GM19438 (cell line): ENCODE results near the gene ERI3.

Experiments
- ATAC-seq: cut with Tn5 transposase; IDR thresholded peaks from one replicate; pipeline ENCODE4 v1.9.1; 2021; ENCODE audit warnings: low read depth; ENCODE audit not compliant: unreplicated experiment

Gene ERI3

DNA sequence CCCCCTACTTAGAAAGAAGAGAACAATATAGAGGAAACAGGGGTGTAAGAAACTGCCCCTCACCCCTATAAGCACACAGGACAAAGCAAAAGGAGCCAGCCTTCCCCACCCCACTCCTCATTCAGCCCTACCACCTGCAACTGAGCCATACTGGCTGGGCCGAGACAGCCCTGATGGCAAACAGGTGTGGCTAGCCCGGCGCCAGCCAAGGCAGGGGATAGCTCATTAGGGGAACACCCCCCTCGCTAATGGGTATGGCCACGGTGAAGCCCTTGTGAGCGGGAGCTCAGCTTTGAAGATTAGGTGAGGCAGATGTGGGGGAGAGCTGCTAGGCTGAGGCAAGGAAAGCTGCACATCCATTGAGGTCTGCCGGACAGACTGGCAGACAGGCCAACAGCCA, 65.5 kb downstream of the ERI3 start:
- ATAC-seq, result no peak

DNA sequence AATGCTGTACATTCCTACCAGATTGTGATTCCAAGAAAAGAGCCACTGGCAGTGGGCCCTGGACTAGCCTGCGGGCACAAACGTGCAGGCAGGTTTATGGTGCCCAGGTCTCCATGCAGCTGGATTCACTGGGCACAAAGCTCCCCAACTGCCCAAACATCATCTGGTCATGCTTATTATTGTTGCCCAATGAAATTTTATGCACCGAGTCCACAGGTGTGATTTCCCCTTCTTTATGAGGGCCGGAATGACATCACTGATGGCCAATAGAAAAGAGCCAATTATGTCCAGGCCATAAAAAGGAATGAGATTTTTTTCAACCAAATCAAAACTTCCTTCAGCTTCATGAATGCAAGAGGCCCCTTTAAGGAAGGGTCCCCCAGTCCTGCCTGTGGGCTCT, 66.2 kb downstream of the ERI3 start:
- ATAC-seq, result no peak

DNA sequence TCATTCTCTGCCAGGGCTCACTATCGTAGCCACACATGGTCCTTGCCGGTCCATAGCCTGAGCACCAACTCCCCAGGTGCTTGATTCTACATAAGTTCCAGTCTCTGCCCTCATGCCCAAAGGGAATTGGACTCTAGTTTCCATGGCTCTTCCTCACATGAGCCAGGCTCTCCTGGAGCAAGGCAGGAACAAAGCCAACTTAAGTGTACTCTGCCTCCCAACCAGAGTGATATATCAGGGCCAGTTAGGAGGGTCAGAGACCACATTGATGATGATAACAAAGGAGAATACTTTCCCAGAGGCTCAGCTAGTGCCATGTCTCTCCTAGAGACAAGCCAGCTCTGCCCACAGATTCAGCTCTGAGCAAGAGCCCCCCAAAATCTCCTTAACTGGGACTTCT, 70.9 kb downstream of the ERI3 start:
- ATAC-seq, result no peak

DNA sequence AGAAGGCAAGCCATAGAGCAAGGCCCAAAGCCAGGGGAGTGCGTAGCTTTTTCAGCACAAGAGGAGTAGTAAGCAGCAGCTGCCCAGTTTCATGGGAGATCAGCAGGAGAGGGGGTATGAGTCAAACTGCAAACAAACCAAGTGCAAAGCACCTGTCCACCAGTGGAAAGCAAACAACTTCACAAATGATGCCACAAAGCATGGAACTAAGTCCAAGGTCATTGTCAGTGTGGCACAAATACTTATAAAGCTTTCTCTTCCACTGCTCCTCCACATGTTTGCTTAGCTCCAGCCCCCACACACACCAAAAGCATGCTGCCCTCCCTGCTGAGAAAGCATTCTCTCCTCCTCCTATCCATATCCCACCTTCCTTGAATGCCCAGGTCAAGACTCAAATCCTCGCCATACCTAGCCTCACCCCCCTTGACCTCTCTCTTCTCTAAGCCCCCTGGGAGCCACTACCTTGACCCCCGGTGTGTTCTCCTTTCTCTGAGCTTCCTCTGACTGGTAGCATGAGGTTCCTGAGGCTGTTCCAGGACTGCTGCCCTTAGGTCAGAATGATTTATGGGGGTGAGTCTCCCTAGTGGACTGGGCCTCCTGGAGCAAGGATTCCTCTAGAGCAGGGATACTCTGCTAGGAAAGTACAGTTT, 71.4 kb downstream of the ERI3 start:
- ATAC-seq, result no peak

DNA sequence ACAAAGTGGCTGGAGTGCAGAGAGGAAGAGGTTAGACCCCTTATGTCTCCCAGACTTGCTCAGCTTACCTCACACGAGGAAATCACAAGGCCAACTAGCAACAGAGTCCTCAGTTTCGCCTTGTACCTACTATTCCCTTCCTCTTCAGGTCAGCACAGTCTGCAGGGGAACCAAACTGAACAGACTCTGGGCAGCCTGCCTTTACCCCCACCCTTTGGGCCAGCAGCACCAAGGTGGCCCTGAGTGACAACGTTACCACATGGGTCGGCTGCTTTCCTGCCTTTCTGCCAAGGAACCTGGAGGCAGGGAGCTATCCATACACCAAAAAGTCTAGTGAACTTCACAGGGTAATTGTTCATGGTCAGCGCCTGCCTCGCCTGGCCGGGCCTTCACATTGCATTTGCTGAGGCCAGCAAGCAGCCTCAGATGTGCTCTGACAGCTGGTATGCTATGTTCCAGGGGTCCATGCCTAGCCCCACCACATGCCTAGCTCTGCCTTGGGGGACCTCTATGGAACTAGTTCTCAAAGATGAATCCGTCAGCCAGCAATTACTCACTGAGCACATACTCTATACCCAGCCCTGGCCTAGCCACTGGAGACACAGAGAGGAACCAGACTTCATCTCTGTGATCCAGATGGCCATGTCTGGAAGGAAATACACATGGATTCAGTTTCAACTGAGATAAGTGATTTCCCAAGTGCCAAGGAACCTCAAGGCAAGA, 72.2 kb downstream of the ERI3 start:
- ATAC-seq, result no peak

DNA sequence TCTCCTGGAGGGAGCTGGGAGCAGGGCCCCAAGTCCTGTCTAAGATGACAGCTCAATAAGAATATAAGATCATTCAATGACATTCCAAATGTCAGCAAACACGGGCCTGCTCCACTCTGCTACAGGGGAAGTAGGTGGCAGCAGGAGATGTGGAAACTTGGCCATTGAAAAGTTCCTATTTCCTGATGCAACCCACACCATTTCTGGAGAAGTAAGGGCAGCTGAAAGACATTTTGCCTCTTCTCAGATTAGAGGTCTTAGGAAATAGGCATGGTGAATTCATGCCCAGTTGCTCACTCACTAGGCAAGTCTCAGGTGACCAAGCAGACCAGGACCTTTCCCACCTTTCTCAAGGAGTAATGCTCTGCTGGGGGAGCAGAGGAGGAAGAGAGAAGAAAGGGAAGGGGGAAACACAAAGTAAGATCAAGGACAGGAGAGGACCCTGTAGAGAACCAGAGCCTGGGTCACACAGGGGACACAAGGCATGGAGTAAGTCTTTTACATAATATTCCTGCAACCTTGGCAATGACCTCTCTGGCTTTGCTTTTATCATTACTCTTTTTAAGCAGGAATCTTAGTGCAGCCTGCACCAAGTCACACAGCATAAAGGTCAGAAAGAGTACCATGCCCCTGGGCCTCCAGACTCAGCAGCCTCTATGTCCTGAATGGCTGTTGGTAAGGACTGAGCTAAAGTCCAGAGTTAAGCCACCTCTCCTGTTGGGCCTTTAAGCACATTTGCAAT, 72.9 kb downstream of the ERI3 start:
- no peak for ATAC-seq

DNA sequence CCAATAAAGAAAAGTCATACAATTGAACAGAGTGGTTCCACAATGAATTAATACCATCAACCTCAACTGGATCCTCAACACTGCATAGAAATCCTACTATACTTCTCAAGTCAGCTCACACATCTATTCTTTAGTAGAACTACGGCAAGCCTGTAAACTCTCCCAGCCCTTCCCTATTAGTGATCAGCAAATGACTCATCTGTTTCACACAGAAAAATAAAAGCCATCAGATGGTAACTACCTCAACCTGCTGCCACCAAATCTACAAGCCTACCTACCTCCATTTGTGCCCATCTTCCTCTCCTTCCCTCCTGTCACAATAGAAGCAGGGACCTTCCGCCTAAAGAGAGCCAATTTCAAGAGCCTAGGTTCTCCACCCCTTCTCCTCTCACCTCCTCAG, 78.2 kb downstream of the ERI3 start:
- no peak for ATAC-seq

DNA sequence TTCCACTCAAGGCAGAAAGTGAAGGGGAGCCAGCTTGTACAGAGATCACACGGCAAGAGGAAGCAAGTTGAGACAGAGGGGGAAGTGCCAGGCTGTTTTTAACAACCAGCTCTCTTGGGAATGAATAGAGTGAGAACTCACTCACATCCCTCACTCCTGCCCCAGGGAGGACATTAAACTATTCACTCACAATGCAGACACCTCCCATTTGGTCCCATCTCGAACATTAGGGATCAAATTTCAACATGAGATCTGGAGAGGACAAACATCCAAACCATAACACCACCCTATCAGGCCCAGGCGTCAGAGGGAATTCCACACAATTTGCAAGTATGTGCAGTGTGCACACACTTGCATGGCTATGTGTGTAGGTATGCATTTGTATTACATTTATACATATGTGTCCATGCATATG, 79.1 kb downstream of the ERI3 start:
- ATAC-seq, result no peak

DNA sequence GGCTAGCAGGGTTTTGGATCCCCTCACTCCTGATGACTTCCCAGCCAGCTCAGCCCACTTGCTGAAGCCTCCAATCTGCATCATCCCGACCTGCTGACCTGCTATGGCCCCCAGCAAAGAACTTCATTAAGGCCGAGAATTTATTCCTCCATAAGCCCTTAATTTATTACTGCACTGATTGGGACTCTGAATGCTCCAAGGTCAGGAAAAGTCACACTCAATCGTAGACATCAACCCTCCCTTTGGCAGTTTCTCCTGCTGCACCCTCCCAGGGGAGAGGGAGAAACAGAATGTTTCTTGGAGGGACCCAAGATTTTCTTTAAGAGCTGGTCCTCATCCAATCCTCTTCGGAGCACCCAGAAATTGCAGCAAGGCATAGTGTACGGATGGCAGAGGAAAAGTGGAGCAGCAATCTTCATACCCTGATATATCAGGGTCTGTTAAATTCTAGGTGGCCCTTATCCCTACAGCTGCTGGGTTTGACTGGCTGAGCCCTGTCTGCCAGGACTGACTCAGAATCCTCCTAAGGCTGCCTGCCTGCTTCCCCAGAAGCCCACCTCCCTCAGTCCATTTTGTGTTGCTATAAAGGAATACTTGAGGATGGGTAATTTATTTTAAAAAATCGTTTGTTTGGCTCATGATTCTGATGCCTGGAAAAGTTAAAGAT, 79.6 kb downstream of the ERI3 start:
- ATAC-seq, result no peak

DNA sequence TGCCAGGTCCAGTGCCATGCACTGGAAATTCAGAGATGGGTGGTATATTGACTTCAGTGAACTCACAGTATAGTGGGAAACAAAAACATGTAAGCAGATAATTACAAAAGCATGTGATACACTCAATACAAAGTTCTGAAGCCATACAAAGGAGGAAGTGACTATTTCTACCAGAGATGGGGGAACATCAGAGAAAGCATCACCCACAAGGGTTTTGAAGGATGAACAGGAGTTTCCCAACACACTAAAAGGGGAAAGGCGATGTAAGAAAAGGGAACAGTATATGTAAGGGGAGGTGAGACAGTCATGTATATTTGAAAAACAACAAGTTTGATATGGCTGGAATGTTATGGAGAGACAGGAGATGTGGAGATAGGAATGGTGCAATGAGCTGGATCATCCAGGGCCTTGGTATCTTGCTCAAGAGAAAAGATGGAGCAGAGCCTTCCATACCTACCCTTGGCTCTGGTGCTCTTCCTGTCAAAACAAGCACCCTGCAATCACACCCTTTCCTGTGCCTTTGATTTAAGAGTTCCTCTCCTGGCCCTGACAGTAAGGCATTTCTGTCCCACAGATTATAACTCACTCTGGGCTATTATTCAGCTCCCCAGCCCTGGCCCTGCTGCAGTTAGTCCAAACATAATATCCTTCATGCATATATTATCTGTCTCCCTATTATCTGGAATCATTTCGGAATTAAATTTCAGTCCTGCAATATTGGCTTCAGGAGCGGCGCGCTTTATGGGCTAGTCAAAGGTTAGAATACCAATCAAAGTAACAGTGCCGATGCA, 81.3 kb downstream of the ERI3 start:
- ATAC-seq, result no peak

DNA sequence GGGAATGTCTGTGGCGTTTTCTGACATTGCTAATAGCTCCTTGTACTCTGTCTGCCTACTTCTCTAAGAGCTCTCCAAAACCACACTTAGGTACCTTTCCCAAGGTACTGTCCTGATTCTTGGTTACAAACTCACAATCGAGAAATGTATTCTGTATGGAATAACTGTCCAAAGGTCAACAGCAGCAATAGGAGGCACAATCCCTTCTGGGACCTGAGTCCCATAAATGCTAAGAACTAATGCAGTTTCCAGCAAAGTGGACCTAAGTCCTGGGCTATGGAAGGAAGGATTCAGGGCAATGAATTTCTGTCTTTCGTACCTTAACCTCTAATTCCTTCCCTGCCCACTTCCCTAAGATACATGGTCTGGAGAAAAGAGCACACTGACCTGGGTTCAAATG, 82.1 kb downstream of the ERI3 start:
- ATAC-seq, result no peak

DNA sequence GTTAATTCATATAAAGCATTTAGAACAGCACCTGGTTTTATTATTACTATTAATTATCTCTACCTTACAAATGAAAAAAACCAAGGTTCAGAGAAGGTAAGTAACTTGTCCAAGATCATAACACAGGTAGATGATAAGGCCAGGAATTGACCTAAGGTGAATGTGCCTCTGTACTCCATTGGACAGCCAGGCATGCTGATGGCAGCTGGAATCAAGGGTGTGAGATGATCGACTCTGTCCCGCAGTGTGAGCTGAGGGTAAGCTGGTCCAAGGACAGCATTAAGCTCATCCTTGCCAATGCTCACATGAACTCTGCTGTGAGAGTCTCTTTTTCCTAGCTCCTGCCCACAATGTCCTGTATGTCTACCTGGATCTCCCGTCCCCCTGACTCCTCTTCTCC, 83.4 kb downstream of the ERI3 start:
- ATAC-seq, result no peak

DNA sequence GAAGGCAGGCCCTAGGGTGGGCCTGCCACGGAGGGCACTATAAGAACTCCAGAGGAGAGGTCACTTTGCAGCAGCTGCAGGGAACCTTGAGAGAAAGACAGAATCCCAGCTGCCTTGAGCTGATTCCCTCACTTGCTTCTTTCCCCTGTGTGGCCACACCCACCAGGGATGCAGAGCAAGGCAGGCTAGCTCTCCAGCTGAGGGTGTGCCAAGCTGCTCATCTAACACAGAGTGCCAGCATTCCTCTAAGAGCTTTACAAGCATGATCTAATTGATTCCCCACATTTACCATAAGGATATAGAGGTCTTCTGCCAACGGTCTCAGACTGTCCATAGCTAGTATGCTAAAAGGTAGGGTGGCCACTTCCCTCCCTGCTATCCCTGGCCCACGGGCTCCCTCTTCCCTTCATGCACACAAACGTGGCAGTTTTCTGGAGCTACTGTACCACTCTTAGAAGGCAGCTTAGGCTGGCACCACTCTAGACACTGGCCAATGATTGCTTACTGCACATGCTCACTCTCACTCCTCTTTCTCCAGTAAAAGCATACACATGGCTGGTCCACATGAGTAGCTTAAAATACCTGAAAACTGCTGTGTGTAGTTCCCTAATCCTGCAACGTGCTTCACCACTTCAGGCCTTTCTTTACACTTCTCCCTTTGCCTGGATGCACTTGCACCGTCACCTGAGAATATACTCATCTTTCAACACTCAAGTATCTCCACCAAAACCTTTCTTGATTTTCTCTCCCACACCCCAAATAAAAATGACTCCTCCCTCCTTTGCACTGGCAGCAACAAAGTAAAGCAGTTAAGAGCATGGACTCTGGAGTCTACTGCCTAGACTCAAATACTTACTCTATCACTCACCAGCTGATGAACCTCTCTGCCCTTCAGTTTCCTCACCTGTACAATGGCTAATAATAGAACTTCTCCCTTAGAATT, 84.1 kb downstream of the ERI3 start:
- no peak for ATAC-seq

DNA sequence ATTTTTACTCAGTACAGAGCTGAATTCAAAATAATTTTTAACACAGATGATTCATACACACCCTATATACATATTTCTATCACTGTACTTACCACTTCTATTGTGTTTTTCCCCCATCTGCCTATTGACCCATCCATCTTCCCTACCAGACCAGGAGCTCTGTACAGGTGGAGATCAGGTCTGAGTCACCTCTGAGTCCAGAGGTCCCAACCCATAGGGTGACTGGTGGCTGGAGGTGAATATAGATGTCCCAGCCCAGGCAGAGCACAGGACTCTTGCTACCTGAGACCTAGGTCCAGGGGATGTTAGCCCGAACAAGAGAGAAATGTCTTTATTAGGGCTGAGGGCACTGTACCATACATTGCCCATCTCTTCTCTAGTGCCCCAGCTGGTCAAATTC, 87.0 kb downstream of the ERI3 start:
- no peak for ATAC-seq

DNA sequence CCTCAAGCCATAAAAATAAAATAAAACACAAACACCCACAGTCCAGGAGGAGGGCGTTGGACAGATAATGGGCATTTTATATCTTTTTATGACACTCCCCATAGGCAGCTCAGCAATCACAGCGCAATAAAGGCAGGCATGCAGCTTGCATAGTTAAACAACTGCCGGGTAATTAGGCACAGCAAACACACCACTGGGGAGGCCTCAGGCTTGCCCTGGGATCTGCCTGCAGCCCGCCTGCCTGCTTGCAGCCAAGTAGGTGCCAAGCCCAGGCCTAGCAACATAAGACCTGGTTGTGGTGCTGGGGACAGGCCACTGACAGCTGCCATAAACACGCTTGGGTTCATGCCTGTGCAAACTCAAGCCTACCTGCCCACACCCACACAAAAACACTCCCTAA, 87.6 kb downstream of the ERI3 start:
- ATAC-seq, result no peak

DNA sequence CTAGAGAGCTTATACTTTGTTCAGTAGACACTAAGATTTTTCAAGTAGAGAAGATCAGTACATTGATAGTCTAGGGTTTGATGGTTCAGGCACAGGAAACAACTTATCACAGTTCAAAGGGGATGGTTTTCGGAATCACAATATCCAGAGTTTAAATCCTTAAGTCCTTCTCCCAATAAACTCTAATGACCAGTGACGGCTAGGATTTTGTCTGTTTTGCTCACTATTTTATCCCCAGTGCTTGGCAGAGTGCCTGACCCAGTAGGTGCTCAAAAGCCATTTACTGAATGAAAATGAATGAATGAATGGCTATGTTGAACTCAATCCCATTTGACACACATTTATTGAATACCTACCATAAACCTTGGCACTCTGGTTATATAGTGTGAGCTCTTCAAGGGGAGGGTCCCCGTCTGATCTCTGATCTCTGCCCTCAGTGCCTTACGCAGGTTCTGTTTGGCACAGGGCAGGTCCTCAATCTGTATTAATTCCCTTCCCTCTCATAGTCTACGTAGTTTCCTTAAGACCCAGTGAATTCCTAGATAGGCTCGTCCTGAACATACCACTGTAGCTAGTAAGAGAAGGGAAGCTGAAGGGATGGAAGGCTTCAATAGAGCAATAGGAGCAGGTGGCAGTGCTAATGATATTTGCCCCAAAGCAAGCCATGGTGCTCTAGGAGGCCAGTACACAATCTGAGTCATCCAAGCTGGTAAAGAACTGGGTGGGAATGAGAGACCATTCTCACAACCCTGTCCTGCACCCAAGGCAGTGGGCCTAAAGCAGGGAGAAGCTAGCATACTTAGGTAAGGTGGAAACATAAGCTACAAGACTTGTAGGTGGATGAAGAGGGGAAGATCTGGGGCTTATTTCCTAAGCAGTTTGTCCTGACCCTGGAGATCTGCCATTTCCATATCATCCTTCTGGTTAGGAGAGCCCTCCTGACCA, 88.4 kb downstream of the ERI3 start:
- ATAC-seq, result no peak

DNA sequence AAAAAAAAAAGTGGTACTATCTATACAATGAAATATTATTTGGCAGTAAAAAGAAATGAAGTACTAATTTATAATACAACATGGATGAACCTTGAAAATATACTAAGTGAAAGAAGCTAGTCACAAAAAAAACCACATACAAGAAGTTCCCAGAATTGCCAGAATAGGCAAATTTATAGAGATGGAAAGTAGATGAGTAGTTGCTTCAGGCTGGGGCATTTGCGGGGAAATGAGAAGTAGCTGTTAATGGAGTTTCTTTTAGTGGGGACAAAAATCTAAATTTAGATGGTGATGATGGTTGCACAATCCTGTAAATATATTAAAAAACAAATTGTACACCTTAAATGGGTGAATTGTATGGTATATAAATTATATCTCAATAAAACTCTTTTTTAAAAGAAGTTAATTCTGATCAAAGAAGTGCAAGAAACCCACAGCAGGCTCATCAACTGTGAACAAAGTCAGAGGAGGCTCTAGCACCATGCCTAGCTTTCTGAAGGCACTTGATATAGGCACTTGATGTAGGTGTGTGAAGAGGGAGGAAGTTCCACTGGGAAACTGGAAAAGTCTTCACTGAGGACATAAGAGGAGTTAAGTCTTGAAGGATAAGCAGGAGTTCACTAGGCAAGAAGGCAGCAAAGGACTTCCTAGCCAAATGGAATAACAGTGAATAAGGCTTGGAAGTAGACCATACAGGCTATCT, 89.2 kb downstream of the ERI3 start:
- ATAC-seq, result no peak

DNA sequence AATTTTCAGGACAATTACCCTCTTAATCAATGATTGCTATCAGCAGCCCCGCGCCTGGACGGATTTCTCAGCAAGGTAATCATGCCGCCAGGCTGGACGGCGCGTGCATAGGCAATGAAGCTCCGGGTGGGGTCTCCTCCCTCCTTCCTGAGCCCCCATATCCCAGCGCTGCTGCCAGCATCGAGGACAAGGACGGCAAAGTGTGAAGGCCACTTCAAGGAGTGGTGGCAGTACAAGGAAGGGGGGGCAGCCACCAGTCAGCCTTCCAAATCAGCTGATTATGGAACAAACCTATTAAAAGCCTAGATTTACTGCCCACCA, 90.6 kb downstream of the ERI3 start:
- ATAC-seq, result no peak
